HG03135 (cell line): ENCODE results near the gene WDR76.
"Not testable (repeated sequence)": the region's sequence is repeated elsewhere in the genome, so short reads cannot be mapped to it uniquely, and the experiment has no call there.

Experiments
- ATAC-seq: cut with Tn5 transposase; IDR thresholded peaks from one replicate; pipeline ENCODE4 v1.9.1; 2021; ENCODE audit warnings: mild to moderate bottlenecking, moderate library complexity; ENCODE audit not compliant: unreplicated experiment

WDR76 gene

DNA sequence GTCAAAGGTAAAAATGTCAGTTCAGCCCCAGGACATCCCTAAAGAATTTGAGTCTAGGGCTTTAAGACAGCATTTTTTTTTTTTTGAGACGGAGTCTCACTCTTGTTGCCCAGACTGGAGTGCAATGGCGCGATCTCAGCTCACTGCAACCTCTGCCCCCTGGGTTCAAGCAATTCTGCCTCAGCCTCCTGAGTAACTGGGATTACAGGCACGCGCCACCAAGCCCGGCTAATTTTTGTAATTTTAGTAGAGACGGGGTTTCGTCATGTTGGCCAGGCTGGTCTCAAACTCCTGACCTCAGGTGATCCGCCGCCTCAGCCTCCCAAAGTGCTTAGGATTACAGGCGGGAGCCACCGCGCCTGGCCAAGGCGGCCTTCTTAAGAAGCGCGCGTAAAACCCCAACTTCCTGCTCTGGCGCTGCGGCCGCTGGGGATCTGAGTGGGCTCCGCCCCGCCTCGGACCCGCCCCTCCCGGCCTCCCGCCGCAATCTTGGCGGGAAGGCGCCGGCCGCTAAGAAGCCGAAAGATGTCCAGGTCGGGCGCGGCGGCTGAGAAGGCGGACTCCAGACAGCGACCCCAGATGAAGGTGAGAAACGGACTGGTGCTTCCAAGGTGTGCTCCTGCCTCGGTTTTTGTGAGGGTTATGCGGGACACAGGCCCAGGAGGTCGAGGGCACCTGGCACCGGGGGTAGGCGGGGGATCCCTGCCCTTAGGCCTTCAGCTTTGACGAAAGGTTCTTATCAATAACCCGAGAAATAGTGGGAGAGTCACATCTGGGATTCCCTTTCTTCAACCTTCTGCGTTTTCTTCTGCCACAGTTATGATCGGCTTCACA, at the start of gene WDR76:
WDR76 (plus strand) TSS at position 495 of the 834 bp plus-strand sequence; CDS start at position 526, 31 bp downstream.
- peak; percentile 57 for ATAC-seq

GRCh38 chr15:43777267-43777914, 49.4 kb upstream of the WDR76 start:
- ATAC-seq, result peak; percentile 61

- no peak for ATAC-seq
Measured at GRCh38 chr15:43779016-43779415, 47.8 kb upstream of the WDR76 start.

GRCh38 chr15:43789409-43789808, 37.4 kb upstream of the WDR76 start:
- no peak for ATAC-seq

- peak; percentile 87 for ATAC-seq
Measured at GRCh38 chr15:43791993-43792760, 34.6 kb upstream of the WDR76 start, which contains the start of gene SERF2. Gene SERF2, plus strand, starts transcription at chr15:43792320. Its CDS starts 57 bp downstream, at chr15:43792377.

DNA sequence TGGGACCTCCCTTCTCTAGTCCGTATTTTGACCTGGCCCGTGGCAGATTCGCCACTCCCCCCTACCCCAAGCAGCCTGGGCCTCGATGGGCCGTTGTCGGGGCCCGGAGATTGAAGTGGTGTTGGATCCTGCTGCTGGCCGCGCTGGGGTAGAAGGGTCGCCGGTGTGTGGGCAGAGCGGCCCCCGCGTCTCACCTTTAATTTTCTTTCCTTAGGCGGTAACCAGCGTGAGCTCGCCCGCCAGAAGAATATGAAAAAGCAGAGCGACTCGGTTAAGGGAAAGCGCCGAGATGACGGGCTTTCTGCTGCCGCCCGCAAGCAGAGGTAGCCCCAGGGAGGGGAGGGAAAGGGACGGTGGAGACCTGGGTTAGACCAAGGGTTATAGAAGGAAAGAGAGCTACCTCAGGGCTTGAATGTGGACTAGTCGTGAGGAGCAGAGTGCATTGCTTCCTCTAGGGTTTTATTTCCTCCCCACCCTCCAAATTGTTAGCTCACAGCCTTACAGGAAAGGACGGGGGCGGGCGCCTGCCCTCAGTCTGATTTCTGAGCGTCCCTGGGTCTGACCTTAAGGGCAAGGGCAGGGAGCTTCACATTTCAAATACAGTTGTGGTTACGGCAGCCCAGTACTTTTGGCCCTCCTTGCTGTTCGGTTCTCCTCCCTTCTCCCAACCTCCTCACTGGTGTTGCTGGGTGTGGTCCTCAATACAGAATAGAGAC, 33.9 kb upstream of the WDR76 start:
- ATAC-seq, result peak; percentile 11

GRCh38 chr15:43793647-43794046, 33.2 kb upstream of the WDR76 start:
- ATAC-seq, result no peak

GRCh38 chr15:43794269-43795037, 32.3 kb upstream of the WDR76 start:
- ATAC-seq, result no peak

GRCh38 chr15:43795197-43795596, 31.6 kb upstream of the WDR76 start:
- no peak for ATAC-seq

DNA sequence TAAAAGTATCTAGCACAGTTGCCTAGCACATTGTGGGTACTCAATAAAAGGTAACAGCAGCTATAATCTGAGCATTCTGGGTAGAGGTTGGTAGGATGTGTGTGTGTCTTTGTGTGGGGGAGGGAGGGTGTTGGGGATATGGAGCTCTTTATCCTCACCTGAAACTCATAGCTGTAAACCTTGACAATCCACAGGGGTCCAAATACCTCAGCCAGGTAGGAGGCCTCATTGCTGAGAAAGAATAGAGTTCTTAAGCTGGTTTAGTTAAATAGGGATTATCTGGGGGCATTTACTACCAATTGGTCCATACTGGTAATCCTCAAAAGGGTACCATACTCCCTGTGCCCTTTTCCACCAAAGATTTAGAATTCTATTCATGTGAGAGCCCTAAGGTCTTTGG, 30.8 kb upstream of the WDR76 start:
- no peak for ATAC-seq

DNA sequence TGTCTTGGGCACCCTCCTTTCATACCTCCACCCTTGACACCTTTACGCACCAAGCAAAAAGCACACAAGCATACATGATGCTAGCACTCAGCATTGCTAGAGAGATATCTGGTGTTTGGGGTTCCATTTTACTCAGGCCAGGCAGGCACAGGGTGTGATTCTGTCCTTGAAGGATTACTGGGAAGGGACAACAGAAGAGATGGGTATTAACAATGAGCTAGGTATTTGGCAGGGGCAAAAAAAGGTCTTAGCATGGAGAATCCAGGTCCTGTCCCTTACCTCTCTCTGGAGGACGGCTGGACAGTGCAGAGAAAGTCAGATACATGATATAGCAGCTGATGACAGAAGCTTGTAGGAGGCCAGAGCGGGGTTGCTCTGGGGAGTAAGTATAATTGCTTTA, 30.2 kb upstream of the WDR76 start:
- ATAC-seq, result no peak

DNA sequence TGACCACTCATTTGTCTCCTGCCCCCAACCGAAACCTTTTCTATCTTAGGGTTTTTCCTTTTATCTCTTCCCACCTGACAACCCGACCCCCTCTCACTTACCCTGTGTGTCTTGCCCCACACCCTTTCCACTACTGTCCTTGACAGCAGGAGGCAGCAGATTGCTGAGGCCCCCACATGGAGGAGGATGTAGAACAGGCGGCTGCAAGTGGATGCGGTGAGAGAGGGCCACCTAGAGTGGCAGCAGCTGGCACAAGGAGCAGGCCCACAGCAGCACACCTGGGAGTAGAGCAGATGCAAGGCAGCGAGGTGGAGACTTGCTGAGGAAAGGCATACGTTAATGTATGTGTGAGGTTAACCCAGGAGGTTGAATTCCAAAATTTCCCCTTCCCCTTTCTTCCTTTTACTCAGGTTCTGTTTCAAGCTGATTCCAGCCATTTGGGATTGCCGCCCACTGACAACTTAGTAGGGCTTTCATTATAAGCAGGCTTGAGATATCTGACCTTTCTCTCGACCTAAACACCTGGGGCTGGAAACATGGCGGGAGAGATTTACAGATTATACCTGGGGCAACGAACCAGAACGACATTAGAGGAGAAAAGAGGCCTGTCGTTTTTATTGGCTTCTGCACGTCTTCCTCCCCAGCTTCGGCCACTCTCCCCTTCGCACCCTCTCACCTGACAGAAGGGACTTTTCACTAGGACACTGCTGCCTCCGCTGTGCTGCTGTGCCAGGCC, 27.4 kb upstream of the WDR76 start:
- ATAC-seq, result no peak

- no peak for ATAC-seq
Measured at GRCh38 chr15:43799945-43800285, 26.9 kb upstream of the WDR76 start, which contains the start of gene SERINC4. Gene SERINC4, minus strand, starts transcription at chr15:43800220. Its CDS starts 234 bp downstream, at chr15:43799986.

GRCh38 chr15:43800286-43801141, 26.3 kb upstream of the WDR76 start, which contains the start of gene HYPK:
Gene HYPK, plus strand, starts transcription at chr15:43800599. Its CDS starts 24 bp downstream, at chr15:43800623.
- peak; percentile 81 for ATAC-seq

GRCh38 chr15:43802676-43803075, 24.1 kb upstream of the WDR76 start:
- ATAC-seq, result not testable (repeated sequence)

- no peak for ATAC-seq
Measured at GRCh38 chr15:43808435-43808950, 18.3 kb upstream of the WDR76 start.

DNA sequence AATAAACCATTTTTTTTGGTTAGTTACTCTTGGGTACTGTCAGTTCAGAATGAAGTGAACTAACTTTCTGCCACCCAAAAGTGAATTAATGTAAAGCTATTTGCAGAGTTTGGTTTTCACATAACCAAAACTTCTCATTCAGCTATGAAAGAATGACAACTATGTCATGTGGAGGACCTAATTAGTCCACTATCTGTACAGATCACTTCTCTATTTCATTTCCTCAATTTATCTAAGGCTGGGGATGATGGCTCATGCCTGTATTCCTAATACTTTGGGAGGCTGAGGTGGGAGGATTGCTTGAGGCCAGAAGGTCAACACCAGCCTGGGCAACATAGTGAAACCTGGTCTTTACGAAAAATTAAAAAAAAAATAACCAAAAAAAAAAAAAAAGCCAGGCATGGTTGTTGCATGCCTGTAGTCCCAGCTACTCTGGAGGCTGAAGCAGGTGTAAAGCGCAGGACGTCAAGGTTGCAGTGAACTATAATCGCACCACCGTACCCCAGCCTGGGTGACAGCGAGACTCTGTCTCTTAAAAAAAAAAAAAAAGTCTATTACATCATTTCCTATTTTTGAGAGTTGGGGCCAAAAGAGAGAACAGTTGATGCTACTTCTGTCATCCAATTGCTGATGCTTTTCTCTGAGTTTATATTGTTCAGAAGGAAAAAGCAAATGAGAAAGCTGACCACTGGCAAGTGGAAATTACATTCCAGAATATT, 17.7 kb upstream of the WDR76 start:
- no peak for ATAC-seq
